ES-I3 (cell line): ENCODE data around the gene PTPRZ1.

ENCODE experiments used
- H3K36me3 ChIP-seq: 2 replicates; pipeline ENCODE4 v1.6.1; 2013; ENCODE audit warnings: mild to moderate bottlenecking, low read length, control low read depth, moderate library complexity; ENCODE audit not compliant: insufficient read depth
- H3K4me1 ChIP-seq: 2 replicates; pipeline ENCODE4 v1.6.1; 2013; ENCODE audit warnings: mild to moderate bottlenecking, control low read depth, low read length; ENCODE audit not compliant: insufficient read depth
- H3K9ac ChIP-seq: 2 replicates; pipeline ENCODE4 v1.6.1; 2013; ENCODE audit warnings: low read depth, mild to moderate bottlenecking, low read length, moderate library complexity
- H3K9me3 ChIP-seq: 2 replicates; pipeline ENCODE4 v1.6.1; 2013; ENCODE audit warnings: mild to moderate bottlenecking, low read length, moderate library complexity; ENCODE audit not compliant: control insufficient read depth, insufficient read depth

The PTPRZ1 gene

GRCh38 chr7:121953601-121954000, 80.6 kb downstream of the PTPRZ1 start:
- Histone ChIP-seq H3K9ac (no peak overlapping the region), H3K4me1 (peaks cover 38% of the 10 kb centered on the region; the same call in 1 of the 2 replicates), H3K36me3 (no peaks in the 10 kb centered on the region), H3K9me3 (no peaks in the 10 kb centered on the region)

GRCh38 chr7:121954803-121955202, 81.8 kb downstream of the PTPRZ1 start:
- Histone ChIP-seq H3K36me3 (no peaks in the 10 kb centered on the region), H3K9me3 (no peaks in the 10 kb centered on the region), H3K9ac (no peak overlapping the region), H3K4me1 (peaks cover 38% of the 10 kb centered on the region; the same call in 1 of the 2 replicates)

GRCh38 chr7:121957626-121958025, 84.7 kb downstream of the PTPRZ1 start:
- H3K9me3 ChIP-seq = no peaks in the 10 kb centered on the region

GRCh38 chr7:121960678-121961077, 87.7 kb downstream of the PTPRZ1 start:
- Histone ChIP-seq H3K36me3 (no peaks in the 10 kb centered on the region), H3K9ac (no peak overlapping the region), H3K4me1 (peaks cover 27% of the 10 kb centered on the region), H3K9me3 (no peaks in the 10 kb centered on the region)

More at GRCh38 chr7:121957626-121958025, 84.7 kb downstream of the PTPRZ1 start:
- Histone ChIP-seq H3K9ac (no peak overlapping the region), H3K36me3 (no peaks in the 10 kb centered on the region), H3K4me1 (peaks cover 46% of the 10 kb centered on the region)

- Histone ChIP-seq H3K36me3 (no peaks in the 10 kb centered on the region), H3K4me1 (peaks cover 27% of the 10 kb centered on the region), H3K9me3 (no peaks in the 10 kb centered on the region), H3K9ac (no peak overlapping the region)
These were observed 88.3 kb downstream of the PTPRZ1 start for GRCh38 chr7:121961089-121961867.

GRCh38 chr7:121966276-121966934, 93.4 kb downstream of the PTPRZ1 start:
- H3K9me3 ChIP-seq = no peaks in the 10 kb centered on the region
- H3K9ac ChIP-seq = no peak overlapping the region
- no peaks in the 10 kb centered on the region for H3K36me3 ChIP-seq
- H3K4me1 ChIP-seq = peaks cover 29% of the 10 kb centered on the region

- H3K4me1 ChIP-seq = peaks cover 24% of the 10 kb centered on the region; the same call in 1 of the 2 replicates
- H3K36me3 ChIP-seq = no peaks in the 10 kb centered on the region
- H3K9ac ChIP-seq = no peak overlapping the region
- no peaks in the 10 kb centered on the region for H3K9me3 ChIP-seq
These were observed 94.0 kb downstream of the PTPRZ1 start for GRCh38 chr7:121966935-121967332.

- Histone ChIP-seq H3K9me3 (no peaks in the 10 kb centered on the region), H3K4me1 (no peaks in the 10 kb centered on the region), H3K36me3 (peaks cover 8% of the 10 kb centered on the region; the same call in 1 of the 2 replicates), H3K9ac (no peak overlapping the region)
These were observed 112.6 kb downstream of the PTPRZ1 start for GRCh38 chr7:121985476-121986030.

GRCh38 chr7:121992068-121992467, 119.1 kb downstream of the PTPRZ1 start:
- H3K36me3 ChIP-seq = peaks cover 3% of the 10 kb centered on the region; the same call in 1 of the 2 replicates
- H3K4me1 ChIP-seq = no peaks in the 10 kb centered on the region
- H3K9me3 ChIP-seq = no peaks in the 10 kb centered on the region
- H3K9ac ChIP-seq = no peak overlapping the region

GRCh38 chr7:121994625-121995410, 121.9 kb downstream of the PTPRZ1 start:
- H3K9me3 ChIP-seq = no peaks in the 10 kb centered on the region
- H3K9ac ChIP-seq = no peak overlapping the region
- H3K36me3 ChIP-seq = no peaks in the 10 kb centered on the region
- H3K4me1 ChIP-seq = no peaks in the 10 kb centered on the region

GRCh38 chr7:122006687-122007086, 133.7 kb downstream of the PTPRZ1 start:
- Histone ChIP-seq H3K9ac (no peak overlapping the region), H3K36me3 (peaks cover 14% of the 10 kb centered on the region), H3K4me1 (no peaks in the 10 kb centered on the region), H3K9me3 (no peaks in the 10 kb centered on the region)

- H3K9me3 ChIP-seq = no peaks in the 10 kb centered on the region
- no peaks in the 10 kb centered on the region for H3K4me1 ChIP-seq
- H3K9ac ChIP-seq = no peak overlapping the region
- peaks cover 22% of the 10 kb centered on the region for H3K36me3 ChIP-seq
These were observed 137.2 kb downstream of the PTPRZ1 start for GRCh38 chr7:122010116-122010515.

GRCh38 chr7:122013065-122013464, 140.1 kb downstream of the PTPRZ1 start:
- peaks cover 22% of the 10 kb centered on the region for H3K36me3 ChIP-seq
- no peaks in the 10 kb centered on the region for H3K9me3 ChIP-seq
- no peaks in the 10 kb centered on the region for H3K4me1 ChIP-seq
- no peak overlapping the region for H3K9ac ChIP-seq

GRCh38 chr7:122013630-122014029, 140.7 kb downstream of the PTPRZ1 start:
- Histone ChIP-seq H3K36me3 (peaks cover 20% of the 10 kb centered on the region), H3K9me3 (no peaks in the 10 kb centered on the region), H3K9ac (no peak overlapping the region), H3K4me1 (no peaks in the 10 kb centered on the region)
